ENCODE data around the gene S100A11. TPM values are rescaled to one million over a fixed set of nuclear protein-coding genes. Genes with fewer than 3 reads are reported as not detected.

The S100A11 gene
- total RNA-seq, 1 experiment from 2014 or later: 302 TPM

GRCh38 chr1:152053375-152053774, 16.6 kb upstream of the S100A11 start:
- Histone ChIP-seq H4K91ac (ENCODE audit: insufficient read length, low read depth, low read length) (no peak overlapping the region), H4K20me1 (ENCODE audit: control insufficient read depth, insufficient read depth, insufficient read length) (no peaks in the 10 kb centered on the region), H2BK5ac (ENCODE audit: insufficient read length, low read length) (no peak overlapping the region), H3K9ac (ENCODE audit: extremely low read depth, insufficient read length, low read length) (no peak overlapping the region), H3K56ac (ENCODE audit: insufficient read length, low read depth, low read length) (no peak overlapping the region), H3K4ac (ENCODE audit: low read depth, low read length) (no peak overlapping the region), H3K79me1 (ENCODE audit: insufficient read depth, low read depth, low read length, poor library complexity, severe bottlenecking) (no peaks in the 10 kb centered on the region), H3K4me1 (ENCODE audit: insufficient read depth, low read length) (no peaks in the 10 kb centered on the region), H2AFZ (ENCODE audit: low read length) (no peak overlapping the region), H4K8ac (replicated peaks; ENCODE audit: insufficient read length, low read depth, low read length) (no peak overlapping the region), H2AK5ac (ENCODE audit: insufficient read length, low read length) (no peak overlapping the region), H3K79me2 (ENCODE audit: insufficient read depth, low read length) (no peaks in the 10 kb centered on the region), H3T11ph (ENCODE audit: low read length) (no peak overlapping the region), H2BK15ac (ENCODE audit: low read depth, low read length) (no peak overlapping the region), H3K18ac (ENCODE audit: insufficient read length, low read depth, low read length) (no peak overlapping the region), H3K27ac (ENCODE audit: insufficient read length, low read depth, low read length) (no peak overlapping the region), H3K14ac (ENCODE audit: insufficient read depth, low read length) (no peak overlapping the region), H2BK12ac (ENCODE audit: insufficient read length, low read depth, low read length) (no peak overlapping the region), H2BK120ac (ENCODE audit: low read depth, low read length, poor library complexity, severe bottlenecking) (no peak overlapping the region), H3K23me2 (ENCODE audit: insufficient read length, low read depth, low read length, poor library complexity, severe bottlenecking) (no peaks in the 10 kb centered on the region), H3K23ac (ENCODE audit: insufficient read length, low read depth, low read length) (no peak overlapping the region), H3K27me3 (ENCODE audit: insufficient read depth, low read length) (no peaks in the 10 kb centered on the region), H4K5ac (ENCODE audit: insufficient read length, low read depth, low read length) (no peak overlapping the region), H2BK20ac (ENCODE audit: low read depth, low read length, poor library complexity, severe bottlenecking) (no peak overlapping the region), H3K4me2 (ENCODE audit: insufficient read depth, insufficient read length, low read length) (no peak overlapping the region), H3K9me3 (ENCODE audit: control insufficient read depth, low read depth, low read length) (no peaks in the 10 kb centered on the region)
- H3K27me3 Mint-ChIP-seq (ENCODE audit: low read depth): peaks cover 6% of the 10 kb centered on the region
- H3K27ac Mint-ChIP-seq: no peak overlapping the region
- no peak overlapping the region for H3K4me3 Mint-ChIP-seq
- peaks cover 4 to 6% of the 10 kb centered on the region in 2 experiments for H3K4me1 Mint-ChIP-seq
- H3K9me3 Mint-ChIP-seq: peaks cover 0 to 5% of the 10 kb centered on the region in 2 experiments; a peak in 2 of 5 replicates
- no peaks in the 10 kb centered on the region for H3K36me3 Mint-ChIP-seq (ENCODE audit: insufficient read depth in 1 of 3, low read depth in 3 of 3)
- no CpG with 5 or more reads among the region's 13 CpGs for WGBS (ENCODE audit: extremely low coverage, insufficient read length, low lambda C conversion rate)
- TF ChIP-seq CTCF (conservative IDR thresholded peaks at IDR 0.05): no peak
- DNase-seq: no peak
